HFF-Myc (cell line): ENCODE data around the gene INS.

ENCODE experiments used
- DNase-seq: peaks from one replicate; pipeline ENCODE4 v3.0.0-alpha.2; 2011; ENCODE audit warnings: low read depth; ENCODE audit errors: extremely low read depth
- H3K4me3 ChIP-seq: replicated peaks from 2 replicates; pipeline ENCODE4 v1.5.1; 2011; ENCODE audit warnings: low read depth, mild to moderate bottlenecking, control low read depth, low read length
- CTCF ChIP-seq: IDR thresholded peaks from 2 replicates; pipeline ENCODE4 v1.5.1; 2012; ENCODE audit warnings: mild to moderate bottlenecking, low read depth, low read length, control low read depth; ENCODE audit errors: missing control alignments

The INS gene

GRCh38 chr11:2163428-2163978 is 2.5 kb upstream of the INS start:
- TF ChIP-seq CTCF, result no peak
- no peak for DNase-seq
- H3K4me3 ChIP-seq, result no peak overlapping the region

DNA sequence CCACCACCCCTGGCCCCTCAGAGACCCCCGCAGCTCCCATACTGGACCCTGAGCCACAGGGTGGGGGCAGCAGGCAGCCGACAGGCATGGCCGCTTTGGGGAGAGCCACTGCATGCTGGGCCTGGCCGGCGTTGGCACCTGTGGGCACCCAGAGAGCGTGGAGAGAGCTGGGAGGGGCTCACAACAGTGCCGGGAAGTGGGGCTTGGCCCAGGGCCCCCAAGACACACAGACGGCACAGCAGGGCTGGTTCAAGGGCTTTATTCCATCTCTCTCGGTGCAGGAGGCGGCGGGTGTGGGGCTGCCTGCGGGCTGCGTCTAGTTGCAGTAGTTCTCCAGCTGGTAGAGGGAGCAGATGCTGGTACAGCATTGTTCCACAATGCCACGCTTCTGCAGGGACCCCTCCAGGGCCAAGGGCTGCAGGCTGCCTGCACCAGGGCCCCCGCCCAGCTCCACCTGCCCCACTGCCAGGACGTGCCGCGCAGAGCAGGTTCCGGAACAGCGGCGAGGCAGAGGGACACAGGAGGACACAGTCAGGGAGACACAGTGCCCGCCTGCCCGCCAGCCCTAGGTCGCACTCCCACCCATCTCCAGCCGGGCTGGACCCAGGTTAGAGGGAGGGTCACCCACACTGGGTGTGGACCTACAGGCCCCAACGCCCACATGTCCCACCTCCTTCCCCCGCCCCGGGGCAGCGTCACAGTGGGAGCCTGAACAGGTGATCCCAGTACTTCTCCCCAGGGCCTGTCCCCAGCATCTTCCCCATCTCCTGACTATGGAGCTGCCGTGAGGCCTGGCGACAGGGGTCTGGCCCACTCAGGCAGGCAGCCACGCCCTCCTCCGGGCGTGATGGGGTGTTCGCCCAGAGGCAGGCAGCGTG is 1.2 kb downstream of the INS start:
- no peak for DNase-seq
- no peak overlapping the region for H3K4me3 ChIP-seq
- no peak for TF ChIP-seq CTCF

DNA sequence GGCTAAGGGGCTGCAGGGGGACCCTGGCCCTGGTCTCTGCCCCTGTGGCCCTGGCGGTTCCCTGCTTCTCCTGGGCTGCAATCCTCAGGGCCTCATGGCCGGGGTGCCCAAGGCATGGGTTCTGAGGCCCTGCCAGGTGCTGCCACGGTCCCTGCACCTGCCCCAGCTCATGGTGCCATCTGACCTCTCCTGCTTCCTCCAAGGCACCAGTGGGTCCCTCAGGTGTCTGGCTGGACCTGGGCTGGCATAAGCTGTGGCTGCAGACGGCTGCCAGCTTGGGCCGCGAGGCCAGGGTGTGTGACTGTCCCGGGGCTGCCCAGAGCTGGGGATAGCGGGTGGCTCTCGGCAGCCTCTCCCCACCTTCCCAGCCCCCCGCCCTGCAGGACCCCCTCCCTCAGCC is 2.0 kb downstream of the INS start:
- no peak for TF ChIP-seq CTCF
- no peak overlapping the region for H3K4me3 ChIP-seq
- DNase-seq, result no peak

GRCh38 chr11:2158296-2158737 is 2.7 kb downstream of the INS start:
- no peak overlapping the region for H3K4me3 ChIP-seq
- DNase-seq, result no peak
- no peak for TF ChIP-seq CTCF

- TF ChIP-seq CTCF, result no peak
- no peak for DNase-seq
- H3K4me3 ChIP-seq, result no peak overlapping the region
These were observed 3.5 kb downstream of the INS start for GRCh38 chr11:2157294-2158040.

DNA sequence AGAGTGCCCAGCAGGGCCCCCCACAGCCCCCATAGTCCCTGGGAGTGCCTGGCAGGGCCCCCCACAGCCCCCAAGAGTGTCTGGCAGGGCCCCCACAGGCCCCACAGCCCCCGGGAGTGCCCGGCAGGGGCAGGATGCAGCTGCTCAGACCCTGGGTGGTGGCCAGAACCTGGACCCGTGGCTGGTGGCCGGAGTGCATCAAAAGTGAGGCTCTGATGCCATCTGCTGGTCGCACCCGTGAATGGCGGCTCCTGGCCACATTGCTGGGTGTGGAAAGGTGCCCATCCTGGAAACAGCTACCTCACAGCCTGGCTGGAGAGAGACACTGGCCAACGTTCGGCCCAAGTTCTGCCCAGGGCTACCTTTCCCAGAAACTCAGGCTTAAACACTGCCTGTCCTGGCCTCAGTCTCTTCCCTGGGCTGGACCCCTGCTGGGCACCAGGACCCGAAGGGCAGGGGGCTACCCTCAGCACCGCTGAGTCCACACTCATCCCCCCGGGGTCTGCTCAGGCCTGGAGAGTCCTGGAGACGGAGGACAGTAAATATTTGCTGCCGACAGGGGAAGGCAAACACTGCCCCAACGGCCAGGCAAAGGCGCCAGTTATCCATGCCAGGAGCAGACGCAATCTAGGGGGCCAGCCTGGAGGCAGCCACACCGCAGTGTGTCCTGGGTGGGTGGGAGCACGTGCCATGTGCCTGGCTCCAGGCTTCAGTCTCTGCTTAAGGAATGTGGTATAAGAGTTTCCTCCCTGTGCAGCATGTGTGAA is 4.4 kb downstream of the INS start:
- H3K4me3 ChIP-seq, result no peak overlapping the region
- DNase-seq, result no peak
- peak; percentile 67 for TF ChIP-seq CTCF
